HG03159 (cell line): Measurements from ENCODE around the gene HSD17B8.

Source experiments
- ATAC-seq: cut with Tn5 transposase; IDR thresholded peaks from one replicate; pipeline ENCODE4 v1.9.1; 2021; ENCODE audit warnings: mild to moderate bottlenecking, moderate library complexity; ENCODE audit not compliant: unreplicated experiment

Gene HSD17B8

DNA sequence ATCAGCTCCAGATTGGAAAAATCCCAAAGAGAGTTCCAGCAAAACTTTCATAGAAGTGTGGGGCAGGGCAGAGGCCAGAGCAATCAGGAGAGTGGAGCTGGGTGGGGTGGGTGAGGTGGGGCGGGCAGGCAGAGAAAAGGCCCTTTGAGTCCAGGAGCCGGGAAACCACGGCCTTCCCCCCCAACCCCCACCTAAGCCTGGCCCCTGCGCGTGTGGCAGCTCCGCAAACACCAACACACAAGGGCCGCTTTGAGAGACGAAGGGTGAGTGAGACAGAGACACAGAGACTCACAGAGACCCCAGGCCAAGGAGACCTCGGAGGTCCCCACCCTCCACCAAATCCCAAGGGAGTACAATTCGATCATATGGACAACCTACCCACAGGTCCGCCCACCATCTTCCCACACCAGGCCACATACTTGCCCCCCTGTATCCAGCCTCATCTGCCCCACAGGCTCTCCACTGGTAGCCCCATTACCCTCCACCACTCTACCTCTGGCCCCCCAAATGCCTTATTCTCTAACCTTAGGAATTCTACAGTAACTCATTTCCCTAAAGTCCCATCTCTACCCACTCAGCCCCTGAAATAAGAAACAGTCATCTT, 13.8 kb upstream of the HSD17B8 start:
- no peak for ATAC-seq

DNA sequence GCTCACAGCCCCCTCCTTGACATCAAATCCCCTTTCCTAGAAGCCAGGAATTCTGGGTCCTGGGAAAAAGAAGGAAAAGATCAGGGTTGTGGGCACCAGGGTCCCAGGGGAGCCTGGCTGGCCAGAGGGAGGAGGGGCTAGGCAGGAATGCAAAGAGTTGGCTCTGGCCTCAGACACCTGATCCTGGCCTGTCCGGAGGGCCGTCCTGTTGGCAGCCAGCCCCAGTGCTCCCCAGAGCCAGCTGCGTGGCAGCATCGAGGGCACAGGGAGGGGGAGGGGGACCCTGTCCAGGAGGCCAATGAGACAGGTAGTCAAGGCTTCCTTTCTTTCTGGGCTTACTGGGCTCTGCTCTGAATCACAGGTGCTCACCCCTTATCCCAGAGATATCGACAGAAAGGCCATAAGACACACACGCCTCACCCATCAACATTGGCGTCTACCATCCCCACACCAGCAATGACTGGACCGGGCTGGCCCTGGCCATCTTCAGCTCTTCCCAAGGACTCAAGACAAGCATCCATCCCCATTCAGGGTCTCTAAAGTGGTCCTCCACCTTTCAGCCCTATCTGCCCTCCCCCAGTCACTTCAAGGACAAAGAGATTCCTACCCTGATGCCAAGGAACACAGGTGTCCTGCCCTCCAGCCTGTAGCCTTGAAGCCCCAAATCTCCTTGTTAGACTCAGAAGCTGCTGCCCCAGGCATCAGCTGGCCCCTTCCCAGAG, 12.9 kb upstream of the HSD17B8 start:
- ATAC-seq = no peak

DNA sequence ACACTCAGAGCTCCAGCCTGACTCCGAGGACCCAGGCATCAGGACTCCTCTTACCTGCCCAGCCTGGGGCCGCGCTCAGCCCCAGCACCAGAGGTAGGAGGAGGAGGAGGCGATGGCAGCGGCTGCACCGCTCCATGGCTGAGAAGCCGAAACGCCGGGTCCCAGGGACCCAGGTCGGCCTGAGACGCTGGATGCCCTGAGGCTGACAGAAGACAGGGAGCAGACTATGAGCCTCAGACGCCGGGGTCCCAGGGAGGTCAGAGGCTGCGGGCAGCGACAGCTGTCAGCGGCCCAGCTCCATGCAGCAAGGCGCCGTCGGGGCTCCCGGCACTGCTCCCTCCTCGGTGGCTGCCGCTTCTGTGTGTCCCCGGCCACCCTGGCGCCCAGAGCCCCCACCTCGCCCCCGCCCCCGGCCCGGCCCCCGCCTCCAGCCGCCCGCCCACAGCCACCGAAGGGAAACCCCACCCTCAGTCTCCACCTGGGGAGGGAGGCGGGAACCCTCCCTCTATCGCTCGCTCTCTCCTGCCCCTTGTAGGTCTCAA, 12.3 kb upstream of the HSD17B8 start, which contains the start of gene COL11A2:
TSS of gene COL11A2 (minus strand) at position 363 of the 542 bp plus-strand sequence. CDS start at position 136, 227 bp downstream.
- no peak for ATAC-seq

DNA sequence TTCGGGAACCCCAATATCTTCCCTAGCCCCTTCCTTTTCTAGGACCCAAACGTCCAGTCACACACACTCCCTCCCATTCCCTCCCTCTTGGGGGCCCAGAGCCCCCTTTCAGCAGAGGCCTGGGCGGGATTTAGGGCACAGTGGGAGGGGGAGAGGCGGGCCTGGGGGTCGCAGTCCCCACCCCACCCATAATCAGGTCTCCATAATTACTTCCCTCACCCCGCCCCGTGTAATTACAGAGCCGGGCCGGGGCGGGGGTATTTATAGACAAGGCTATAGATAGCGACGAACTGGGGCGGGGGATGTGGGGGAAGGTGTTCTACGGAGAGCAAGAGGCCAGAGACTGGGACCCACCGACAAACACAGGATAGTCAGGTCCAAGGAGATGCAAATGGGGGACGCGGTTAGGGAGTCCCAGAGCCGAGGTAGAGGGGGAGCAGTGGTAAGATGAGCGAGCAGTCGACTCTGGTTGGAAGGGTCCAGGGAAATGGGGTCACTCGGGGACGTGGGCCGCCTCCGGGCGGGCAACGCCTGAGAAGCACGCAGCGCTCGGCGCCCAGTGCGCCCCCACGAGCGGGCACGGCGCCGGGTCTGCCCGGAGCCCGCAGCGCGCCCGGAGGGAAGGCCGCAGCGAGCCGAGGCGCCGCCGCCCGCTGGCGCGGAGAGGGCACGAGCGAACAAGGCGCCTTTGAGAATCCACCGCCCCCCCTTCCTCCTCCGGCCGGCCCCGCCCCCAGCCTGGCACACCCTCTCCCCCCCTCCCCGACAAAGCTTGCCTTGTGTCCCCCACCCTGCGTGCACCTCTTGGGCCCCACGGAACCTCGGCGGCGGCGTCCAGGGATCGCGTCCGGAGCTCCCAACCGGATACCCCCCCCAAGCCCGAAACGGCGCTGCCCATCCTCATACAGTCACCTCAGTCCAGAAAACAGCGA, 11.5 kb upstream of the HSD17B8 start:
- ATAC-seq = no peak

DNA sequence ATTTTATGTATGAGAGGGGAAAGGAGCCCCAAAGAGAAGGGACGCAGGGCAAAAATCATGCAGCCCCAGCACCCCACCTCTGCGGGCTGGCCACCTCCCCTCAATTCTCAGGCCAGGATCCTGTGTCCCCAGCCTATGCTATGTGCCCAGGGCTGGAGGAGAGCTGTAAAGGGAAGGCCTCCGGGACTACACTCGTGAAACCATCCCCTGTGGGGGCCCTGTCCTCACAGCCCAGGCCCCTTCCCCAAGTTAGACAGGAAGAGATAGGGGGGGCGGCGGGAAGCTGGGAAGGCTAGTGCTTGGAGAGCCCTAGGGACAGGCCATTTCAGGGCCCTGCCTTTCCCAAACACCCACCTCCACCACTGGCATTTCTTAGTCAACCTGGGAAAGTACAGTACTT, 10.8 kb upstream of the HSD17B8 start:
- no peak for ATAC-seq

DNA sequence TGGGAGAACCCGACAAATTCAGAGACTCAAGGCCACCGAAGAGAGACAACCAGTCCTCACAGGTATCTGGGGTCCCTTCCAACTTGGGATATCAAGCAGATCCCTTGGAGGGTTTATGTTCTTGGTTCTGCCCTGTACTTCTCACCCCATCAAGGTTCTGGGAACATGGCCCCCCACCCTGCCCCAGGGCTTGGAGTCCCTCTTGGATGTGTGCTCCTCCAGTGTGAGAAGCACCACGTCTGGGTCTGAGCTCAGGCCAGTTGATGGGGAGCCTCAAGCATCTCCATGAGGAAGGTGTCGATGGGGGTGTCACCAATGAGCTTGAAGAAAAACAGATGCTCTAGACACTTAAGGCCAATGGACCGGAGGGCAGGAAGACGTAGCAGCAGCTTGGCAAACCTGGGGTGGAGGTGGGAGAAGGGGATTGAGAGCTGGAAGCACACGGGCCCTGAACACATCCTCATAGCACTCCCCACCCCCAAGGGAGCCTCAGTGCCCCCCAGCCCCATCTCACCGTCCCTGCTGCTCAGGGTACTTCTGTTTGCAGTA, 9.9 kb upstream of the HSD17B8 start:
- ATAC-seq = no peak

DNA sequence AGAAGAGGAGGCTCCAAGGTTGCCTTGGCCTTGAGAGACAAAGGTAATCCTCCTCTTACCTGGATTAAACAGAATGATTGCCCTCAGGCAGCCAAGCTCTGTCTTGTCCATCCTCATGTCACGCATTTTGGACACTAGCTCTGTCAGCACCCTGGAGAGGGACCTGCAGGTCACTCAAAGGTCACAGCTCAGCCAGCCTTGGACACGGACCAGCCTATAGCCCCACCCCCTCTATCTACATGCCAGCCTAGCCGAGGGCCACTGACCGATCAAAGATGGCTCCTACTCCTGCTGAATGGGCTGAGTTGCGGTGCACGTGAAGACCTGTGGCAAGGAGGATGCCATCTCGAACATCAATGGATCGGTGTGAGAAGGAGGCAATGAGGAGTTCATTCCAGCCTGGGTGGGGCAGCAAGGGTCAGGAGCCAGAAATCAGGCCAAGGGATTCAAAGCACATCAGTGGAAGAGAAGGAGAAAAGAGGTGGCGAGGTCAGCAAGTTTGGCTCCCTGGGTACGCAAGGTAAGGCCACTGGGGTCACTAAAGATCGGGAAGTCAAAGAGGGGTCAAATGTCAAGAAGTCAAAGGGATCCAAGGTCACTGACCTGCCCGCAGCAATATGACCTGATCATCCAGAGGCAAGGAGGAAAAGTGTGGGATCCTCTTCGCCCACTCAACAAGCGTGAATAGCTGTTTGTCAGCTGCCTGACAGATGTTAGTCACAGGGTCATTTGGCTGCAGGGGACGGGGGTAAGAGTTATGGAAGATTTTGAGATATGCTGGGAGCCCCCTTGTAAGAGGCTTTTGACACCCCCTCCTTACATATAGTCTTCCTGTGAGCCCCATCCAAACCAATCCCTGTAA, 8.9 kb upstream of the HSD17B8 start:
- no peak for ATAC-seq

DNA sequence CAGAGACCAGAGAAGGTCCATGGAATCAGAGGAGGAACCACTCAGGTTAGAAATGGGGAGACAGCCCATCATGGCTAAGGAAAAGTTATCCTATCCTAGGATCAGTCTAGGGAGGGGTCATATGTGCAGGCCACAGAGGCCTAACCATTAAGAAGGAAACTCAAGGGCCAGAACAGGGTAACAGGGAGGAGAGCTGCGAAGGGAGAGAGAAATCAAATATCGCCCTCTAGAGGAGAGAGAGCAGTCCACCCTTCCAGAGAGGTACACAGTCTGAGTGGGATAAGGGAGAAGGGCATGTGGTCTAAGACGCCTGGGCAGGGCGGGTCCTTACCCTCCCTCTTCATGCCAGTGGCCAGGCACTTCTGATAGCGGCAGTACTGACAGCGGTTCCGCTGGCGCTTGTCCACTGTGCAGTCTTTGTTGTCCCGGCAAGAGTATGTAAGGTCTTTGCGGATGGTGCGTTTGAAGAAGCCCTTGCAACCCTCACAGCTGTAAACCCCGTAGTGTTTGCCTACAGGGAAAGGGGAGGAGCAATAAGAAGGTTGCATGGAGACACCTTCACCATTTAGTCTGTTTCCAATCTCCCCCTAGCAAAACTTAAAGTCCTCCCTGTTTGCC, 6.9 kb upstream of the HSD17B8 start:
- no peak for ATAC-seq

DNA sequence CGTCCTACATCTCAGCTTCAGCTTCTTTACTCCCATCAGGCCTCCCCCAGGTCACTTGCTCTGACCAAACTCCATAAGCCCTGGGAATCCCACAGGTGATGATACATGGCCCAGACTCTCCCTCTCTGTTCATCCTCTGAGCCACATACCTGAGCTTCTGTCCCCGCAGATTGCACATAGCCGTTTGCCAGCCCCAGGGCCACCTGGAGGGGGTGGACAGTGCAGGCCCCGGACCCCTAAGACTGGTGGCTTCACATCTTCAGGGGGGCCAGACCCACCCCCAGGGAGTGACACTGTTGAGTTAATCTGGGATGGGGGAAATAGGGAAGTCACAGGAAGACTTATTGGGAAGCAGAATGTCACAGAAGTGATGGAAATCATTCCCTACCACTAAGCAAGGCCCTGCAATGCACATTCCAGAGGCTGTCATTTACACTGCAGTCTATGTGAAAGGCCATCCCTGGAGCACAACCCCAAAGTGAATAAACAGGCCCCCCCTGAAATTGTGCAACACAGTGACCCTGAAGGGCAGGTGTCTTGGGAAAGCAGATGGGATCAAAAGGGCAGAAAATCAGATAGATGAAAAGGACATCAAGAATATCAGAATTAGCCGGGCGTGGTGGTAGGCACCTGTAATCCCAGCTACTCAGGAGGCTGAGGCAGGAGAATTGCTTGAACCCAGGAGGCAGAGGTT, 6.1 kb upstream of the HSD17B8 start:
- no peak for ATAC-seq

DNA sequence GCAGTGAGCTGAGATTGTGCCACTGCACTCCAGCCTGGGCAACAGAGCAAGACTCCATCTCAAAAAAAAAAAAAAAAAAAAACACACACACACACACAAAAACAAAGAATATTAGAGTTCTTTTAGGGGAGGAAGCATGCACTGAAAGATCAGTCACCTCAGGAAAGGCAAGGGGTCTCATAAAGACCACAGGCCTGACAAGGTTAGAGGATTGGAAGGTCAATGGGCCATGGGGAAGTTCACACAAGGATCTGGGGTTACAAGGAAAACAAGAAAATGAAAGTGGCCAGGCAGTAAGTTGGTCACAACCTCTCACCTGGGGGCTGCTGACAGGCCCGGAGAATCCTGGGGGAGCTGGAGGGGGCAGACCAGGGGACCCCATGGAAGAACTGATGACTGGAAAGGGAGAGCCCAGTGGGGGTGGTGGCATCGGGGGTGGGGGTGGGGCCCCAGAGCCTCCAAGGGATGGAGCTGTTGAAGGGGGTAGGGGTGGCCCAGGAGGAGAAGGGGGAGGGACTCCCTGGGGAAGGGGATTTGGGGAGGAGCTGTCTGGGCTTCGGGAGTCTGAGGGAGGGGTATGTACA, 5.5 kb upstream of the HSD17B8 start:
- no peak for ATAC-seq

DNA sequence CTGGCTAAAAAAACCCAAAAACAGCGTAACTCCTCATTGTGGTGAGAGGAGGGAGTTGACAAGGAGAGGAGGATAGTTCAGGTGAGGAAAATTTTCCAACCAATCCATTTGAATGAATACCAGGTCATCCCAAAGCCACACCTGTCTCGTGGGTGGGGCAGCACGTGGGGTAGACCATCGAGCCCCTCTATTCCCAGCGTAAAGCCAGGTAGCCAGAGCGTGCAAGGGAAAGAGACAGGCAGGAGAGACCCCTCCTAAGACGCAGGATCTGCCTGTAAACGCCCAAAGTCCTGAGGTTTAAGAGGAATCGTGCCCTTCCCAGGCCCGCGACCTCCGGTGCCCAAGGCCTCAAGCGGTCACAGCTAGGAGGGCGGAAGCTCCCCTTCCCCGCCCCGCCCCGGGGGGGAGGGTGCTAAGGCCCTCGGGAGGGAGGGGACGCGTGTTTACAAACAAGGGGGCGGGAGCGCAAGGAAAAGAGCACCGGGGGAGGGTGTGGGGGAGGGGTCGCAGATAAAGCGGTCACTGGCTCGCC, 4.7 kb upstream of the HSD17B8 start:
- ATAC-seq = peak; percentile 11

DNA sequence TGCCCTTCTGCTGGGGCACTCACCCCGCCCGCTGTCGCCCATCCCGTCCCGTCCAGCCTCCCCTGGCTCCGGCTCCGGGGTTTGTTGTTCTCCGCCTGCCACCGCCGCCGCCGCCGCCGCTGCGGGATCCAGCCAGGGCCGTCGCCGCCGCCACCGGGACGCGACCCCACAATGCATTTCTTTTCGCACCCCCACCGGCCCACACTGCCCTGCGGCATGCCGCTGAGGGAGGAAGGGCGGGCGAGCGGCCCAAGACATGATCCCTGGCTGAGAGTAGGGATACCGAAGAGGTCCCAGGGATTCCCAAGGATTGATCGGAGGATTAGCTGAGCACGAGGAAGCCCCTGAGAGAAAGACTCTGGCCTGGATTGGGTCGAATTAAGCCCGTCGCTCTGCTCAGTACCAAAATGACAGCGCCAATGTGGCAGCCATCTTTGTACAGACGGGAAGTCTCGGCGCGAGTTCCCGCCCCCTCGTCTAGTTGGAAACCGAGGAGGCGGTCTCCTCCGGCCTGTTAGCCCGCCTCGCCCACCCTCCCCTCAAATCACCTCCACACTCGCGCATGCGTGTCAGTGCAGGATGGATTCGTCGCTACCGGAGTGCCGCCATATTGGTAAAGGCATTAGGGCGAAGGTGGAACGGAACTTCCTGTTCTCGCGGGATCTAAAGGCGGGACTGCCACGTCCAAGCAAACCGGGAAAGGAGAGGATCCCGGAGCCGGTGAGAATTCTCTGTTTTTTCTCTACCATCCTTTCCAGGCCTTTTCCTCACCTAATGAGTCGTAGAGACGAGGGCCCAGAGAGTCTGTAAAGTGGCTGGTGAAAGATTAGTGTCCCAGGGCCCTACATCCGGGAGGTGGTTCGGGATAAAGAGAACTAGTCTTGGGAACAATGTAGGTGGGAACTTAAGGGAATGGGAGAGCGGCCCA, 4.0 kb upstream of the HSD17B8 start, which contains the start of the genes RXRB and SLC39A7:
TSS of gene RXRB (minus strand) at position 447 of the 928 bp plus-strand sequence. CDS start at position 258, 189 bp downstream.
TSS of gene SLC39A7 (plus strand) at position 649 of the 928 bp plus-strand sequence. CDS start 379 bp downstream, outside the sequence.
- ATAC-seq = peak; percentile 54

DNA sequence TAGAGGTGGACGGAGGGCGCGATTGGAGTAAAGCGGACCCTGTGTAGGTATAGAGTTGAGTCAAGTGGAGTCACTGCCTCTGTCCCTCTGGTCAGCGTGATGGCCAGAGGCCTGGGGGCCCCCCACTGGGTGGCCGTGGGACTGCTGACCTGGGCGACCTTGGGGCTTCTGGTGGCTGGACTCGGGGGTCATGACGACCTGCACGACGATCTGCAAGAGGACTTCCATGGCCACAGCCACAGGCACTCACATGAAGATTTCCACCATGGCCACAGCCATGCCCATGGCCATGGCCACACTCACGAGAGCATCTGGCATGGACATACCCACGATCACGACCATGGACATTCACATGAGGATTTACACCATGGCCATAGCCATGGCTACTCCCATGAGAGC, 3.3 kb upstream of the HSD17B8 start:
- ATAC-seq = no peak

DNA sequence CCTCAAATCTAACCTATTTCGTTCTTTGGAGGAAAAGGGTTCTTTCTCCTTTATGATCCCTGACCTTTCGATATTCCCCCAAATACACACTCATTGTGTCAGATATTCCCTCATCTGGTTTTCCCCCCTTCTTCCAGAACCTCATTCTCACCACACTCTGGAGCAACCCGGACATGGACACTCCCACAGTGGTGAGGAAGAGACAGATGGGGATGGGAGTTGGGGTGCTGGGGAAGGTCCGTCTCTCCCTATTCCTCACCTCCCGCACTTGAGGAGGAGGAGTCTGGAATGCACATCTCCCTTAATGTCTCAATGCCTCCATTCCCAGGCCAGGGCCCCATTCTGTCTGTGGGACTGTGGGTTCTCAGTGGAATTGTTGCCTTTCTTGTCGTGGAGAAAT, 2.5 kb upstream of the HSD17B8 start:
- ATAC-seq = no peak

DNA sequence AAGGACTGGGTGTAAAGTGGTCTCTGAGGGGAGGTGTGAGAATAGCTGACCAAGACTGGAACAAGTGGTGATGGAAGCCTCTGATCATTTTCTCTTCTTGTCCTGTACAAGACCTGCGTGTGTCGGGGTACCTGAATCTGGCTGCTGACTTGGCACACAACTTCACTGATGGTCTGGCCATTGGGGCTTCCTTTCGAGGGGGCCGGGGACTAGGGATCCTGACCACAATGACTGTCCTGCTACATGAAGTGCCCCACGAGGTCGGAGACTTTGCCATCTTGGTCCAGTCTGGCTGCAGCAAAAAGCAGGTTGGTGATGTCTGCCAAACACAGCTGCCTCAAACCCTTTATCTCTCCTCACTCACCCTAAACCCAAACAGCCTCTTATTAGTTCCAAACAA, 1.7 kb upstream of the HSD17B8 start:
- no peak for ATAC-seq

DNA sequence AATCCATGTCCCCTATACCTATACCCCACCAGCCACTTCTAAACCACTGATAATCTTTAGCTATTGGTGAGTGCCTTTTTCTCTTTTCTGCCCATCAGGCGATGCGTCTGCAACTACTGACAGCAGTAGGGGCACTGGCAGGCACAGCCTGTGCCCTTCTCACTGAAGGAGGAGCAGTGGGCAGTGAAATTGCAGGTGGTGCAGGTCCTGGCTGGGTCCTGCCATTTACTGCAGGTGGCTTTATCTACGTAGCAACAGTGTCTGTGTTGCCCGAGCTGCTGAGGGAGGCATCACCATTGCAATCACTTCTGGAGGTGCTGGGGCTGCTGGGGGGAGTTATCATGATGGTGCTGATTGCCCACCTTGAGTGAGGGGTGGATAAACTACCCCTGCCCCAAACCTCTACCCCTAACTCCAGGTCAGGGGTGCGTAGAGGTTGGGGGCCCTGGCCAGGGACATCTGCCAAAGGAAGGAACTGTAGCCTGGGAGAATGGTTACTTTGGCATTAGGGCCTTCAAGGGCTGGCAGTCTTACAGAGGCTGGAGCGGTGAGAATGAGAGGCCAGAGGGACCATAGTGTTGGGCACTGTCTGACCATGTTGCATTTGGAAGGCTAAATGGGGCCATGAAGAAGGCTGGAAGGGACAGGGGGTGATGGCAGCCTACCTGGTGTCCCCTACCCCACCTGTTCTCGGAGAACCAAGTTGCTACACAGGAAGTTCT, 851 bp upstream of the HSD17B8 start:
- no peak for ATAC-seq

DNA sequence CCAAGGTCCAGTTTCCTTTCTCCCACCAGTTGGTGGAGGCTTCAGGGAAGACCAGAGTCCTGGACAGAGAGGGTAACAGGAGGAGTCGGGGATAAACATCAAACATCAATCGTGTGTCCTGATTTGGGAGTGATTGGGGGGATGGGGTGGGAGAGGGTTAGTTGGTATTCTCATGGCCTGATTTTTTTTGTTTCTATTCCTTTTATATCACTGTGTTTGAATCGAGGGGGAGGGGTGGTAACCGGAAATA, 365 bp upstream of the HSD17B8 start:
- no peak for ATAC-seq
